ENCODE data around the gene PRPS1.
"Not testable (repeated sequence)": the region's sequence is repeated elsewhere in the genome, so short reads cannot be mapped to it uniquely, and the experiment has no call there.

Gene PRPS1

GRCh38 chrX:107627838-107628661 is at the start of gene PRPS1:
Gene PRPS1 (plus strand): TSS chrX:107628510. CDS start chrX:107628629, 119 bp downstream.
- peak; percentile 100 for FAIRE-seq
- peak; percentile 72 for DNase-seq (ENCODE audit: extremely low spot score, insufficient read length, low read depth)

GRCh38 chrX:107579956-107580355 is 48.4 kb upstream of the PRPS1 start:
- DNase-seq (ENCODE audit: extremely low spot score, insufficient read length, low read depth) (no peak), FAIRE-seq (no peak)

GRCh38 chrX:107581923-107582322 is 46.4 kb upstream of the PRPS1 start:
- DNase-seq (ENCODE audit: extremely low spot score, insufficient read length, low read depth) (no peak), FAIRE-seq (no peak)

- FAIRE-seq (no peak), DNase-seq (ENCODE audit: extremely low spot score, insufficient read length, low read depth) (no peak)
Measured at GRCh38 chrX:107589243-107589642, 39.1 kb upstream of the PRPS1 start.

- FAIRE-seq (no peak), DNase-seq (ENCODE audit: extremely low spot score, insufficient read length, low read depth) (no peak)
Measured at GRCh38 chrX:107596651-107597050, 31.7 kb upstream of the PRPS1 start.

- DNase-seq (ENCODE audit: extremely low spot score, insufficient read length, low read depth), result no peak
- FAIRE-seq, result no peak
Measured at GRCh38 chrX:107597264-107597663, 31.0 kb upstream of the PRPS1 start.

GRCh38 chrX:107597791-107598190 is 30.5 kb upstream of the PRPS1 start:
- DNase-seq (ENCODE audit: extremely low spot score, insufficient read length, low read depth) (no peak), FAIRE-seq (no peak)

- no peak for FAIRE-seq
- no peak for DNase-seq (ENCODE audit: extremely low spot score, insufficient read length, low read depth)
Measured at GRCh38 chrX:107599450-107599861, 28.9 kb upstream of the PRPS1 start.

GRCh38 chrX:107600366-107600765 is 27.9 kb upstream of the PRPS1 start:
- no peak for DNase-seq (ENCODE audit: extremely low spot score, insufficient read length, low read depth)
- FAIRE-seq, result no peak

- FAIRE-seq (no peak), DNase-seq (ENCODE audit: extremely low spot score, insufficient read length, low read depth) (no peak)
Measured at GRCh38 chrX:107601326-107601725, 27.0 kb upstream of the PRPS1 start.

- no peak for DNase-seq (ENCODE audit: extremely low spot score, insufficient read length, low read depth)
- FAIRE-seq, result no peak
Measured at GRCh38 chrX:107601759-107602158, 26.6 kb upstream of the PRPS1 start.

GRCh38 chrX:107602694-107603239 is 25.5 kb upstream of the PRPS1 start:
- FAIRE-seq, result no peak
- DNase-seq (ENCODE audit: extremely low spot score, insufficient read length, low read depth), result no peak

- FAIRE-seq, result no peak
- DNase-seq (ENCODE audit: extremely low spot score, insufficient read length, low read depth), result no peak
Measured at GRCh38 chrX:107603429-107604159, 24.7 kb upstream of the PRPS1 start.

- not testable (repeated sequence) for FAIRE-seq
Measured at GRCh38 chrX:107609061-107609460, 19.2 kb upstream of the PRPS1 start.

GRCh38 chrX:107610667-107611066 is 17.6 kb upstream of the PRPS1 start:
- no peak for FAIRE-seq
- no peak for DNase-seq (ENCODE audit: extremely low spot score, insufficient read length, low read depth)

More at GRCh38 chrX:107609061-107609460, 19.2 kb upstream of the PRPS1 start:
- not testable (repeated sequence) for DNase-seq (ENCODE audit: extremely low spot score, insufficient read length, low read depth)

GRCh38 chrX:107619885-107620322 is 8.4 kb upstream of the PRPS1 start:
- DNase-seq (ENCODE audit: extremely low spot score, insufficient read length, low read depth) (no peak), FAIRE-seq (no peak)

- DNase-seq (ENCODE audit: extremely low spot score, insufficient read length, low read depth) (no peak), FAIRE-seq (no peak)
Measured at GRCh38 chrX:107624893-107625292, 3.4 kb upstream of the PRPS1 start.

- DNase-seq (ENCODE audit: extremely low spot score, insufficient read length, low read depth) (no peak), FAIRE-seq (no peak)
Measured at GRCh38 chrX:107625739-107626138, 2.6 kb upstream of the PRPS1 start.

- DNase-seq (ENCODE audit: extremely low spot score, insufficient read length, low read depth) (no peak), FAIRE-seq (no peak)
Measured at GRCh38 chrX:107626481-107626880, 1.8 kb upstream of the PRPS1 start.

GRCh38 chrX:107626916-107627315 is 1.4 kb upstream of the PRPS1 start:
- FAIRE-seq (no peak), DNase-seq (ENCODE audit: extremely low spot score, insufficient read length, low read depth) (no peak)

Measured in GM18507 (cell line).